Measurements from ENCODE around the gene ATF6. TPM values are rescaled to one million over a fixed set of nuclear protein-coding genes. Genes with fewer than 3 reads are reported as not detected.

ATF6 gene
- total and polyA plus RNA-seq, 2 donors (not counting 3 experiments of a cell fraction or from before 2014, with no cell fraction given), result 24.9 to 40.3 TPM

- FAIRE-seq (peak; percentile 12), DNase-seq (ENCODE audit: low read depth, low spot score) (no peak)
- CTCF ChIA-PET, result interaction anchor here (0.7 to 1.2 kb wide), 8 partner anchors 10 to 212 kb away, joined by 3 to 5 read pairs (median 4); partner anchors contain the start of gene OLFML2B
- H3K36me3 ChIP-seq (ENCODE audit: control insufficient read depth in 2 of 2, extremely low read depth in 1 of 2, insufficient read depth in 2 of 2, low read length in 2 of 2), result no peaks in the 10 kb centered on the region
- no peak overlapping the region for H3K27ac ChIP-seq (ENCODE audit: insufficient read depth, low read depth, low read length)
- TF ChIP-seq JUN (IDR thresholded peaks at IDR 0.05; ENCODE audit: borderline replicate concordance, insufficient read depth, insufficient read length, low read depth), result no peak
- TF ChIP-seq GATA2 (IDR thresholded peaks at IDR 0.05; ENCODE audit: insufficient read depth, insufficient read length, low read depth, low read length), result no peak
- TF ChIP-seq, protein P1, sequence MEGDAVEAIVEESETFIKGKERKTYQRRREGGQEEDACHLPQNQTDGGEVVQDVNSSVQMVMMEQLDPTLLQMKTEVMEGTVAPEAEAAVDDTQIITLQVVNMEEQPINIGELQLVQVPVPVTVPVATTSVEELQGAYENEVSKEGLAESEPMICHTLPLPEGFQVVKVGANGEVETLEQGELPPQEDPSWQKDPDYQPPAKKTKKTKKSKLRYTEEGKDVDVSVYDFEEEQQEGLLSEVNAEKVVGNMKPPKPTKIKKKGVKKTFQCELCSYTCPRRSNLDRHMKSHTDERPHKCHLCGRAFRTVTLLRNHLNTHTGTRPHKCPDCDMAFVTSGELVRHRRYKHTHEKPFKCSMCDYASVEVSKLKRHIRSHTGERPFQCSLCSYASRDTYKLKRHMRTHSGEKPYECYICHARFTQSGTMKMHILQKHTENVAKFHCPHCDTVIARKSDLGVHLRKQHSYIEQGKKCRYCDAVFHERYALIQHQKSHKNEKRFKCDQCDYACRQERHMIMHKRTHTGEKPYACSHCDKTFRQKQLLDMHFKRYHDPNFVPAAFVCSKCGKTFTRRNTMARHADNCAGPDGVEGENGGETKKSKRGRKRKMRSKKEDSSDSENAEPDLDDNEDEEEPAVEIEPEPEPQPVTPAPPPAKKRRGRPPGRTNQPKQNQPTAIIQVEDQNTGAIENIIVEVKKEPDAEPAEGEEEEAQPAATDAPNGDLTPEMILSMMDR (IDR thresholded peaks at IDR 0.05; ENCODE audit: extremely low read depth in 1 of 2, insufficient read depth in 1 of 2, low read depth in 1 of 2, low read length in 2 of 2), result no peak
- H3K9ac ChIP-seq (replicated peaks; ENCODE audit: extremely low read depth, insufficient read depth, low read length), result no peak overlapping the region
- H2AFZ ChIP-seq (ENCODE audit: low read depth, low read length), result no peak overlapping the region
- H4K20me1 ChIP-seq (replicated peaks; ENCODE audit: control insufficient read depth, extremely low read depth, insufficient read depth, low read length), result no peaks in the 10 kb centered on the region
- H3K4me3 ChIP-seq (replicated peaks in 1 of 3; ENCODE audit: insufficient read depth in 1 of 3, low read depth in 1 of 3, low read length in 3 of 3), result no peak overlapping the region
- intact Hi-C loops (cut with micrococcal nuclease) (no loop called here), dilution Hi-C loops (cut with MboI; ENCODE audit: extremely low pct_ligation_motif_present, low sequenced_read_pairs) (no loop called here)
- H3K79me2 ChIP-seq (ENCODE audit: control insufficient read depth, insufficient read depth, low read length), result no peaks in the 10 kb centered on the region
- H3K4me1 ChIP-seq (ENCODE audit: control insufficient read depth, extremely low read depth, insufficient read depth, low read length), result peaks cover 5% of the 10 kb centered on the region
- POLR2A ChIA-PET, result interaction anchor here (0.5 kb wide), 1 partner anchor 355 kb away, joined by 3 read pairs; no protein-coding TSS in a partner anchor
- no peaks in the 10 kb centered on the region for H3K9me3 ChIP-seq (replicated peaks; ENCODE audit: control insufficient read depth, insufficient read depth, low read length)
- no peak overlapping the region for H3K4me2 ChIP-seq (ENCODE audit: insufficient read depth, low read length)
- no peaks in the 10 kb centered on the region for H3K9me1 ChIP-seq (replicated peaks; ENCODE audit: control insufficient read depth, extremely low read depth, insufficient read depth, low read length)
- peaks cover 0 to 14% of the 10 kb centered on the region in 2 experiments for H3K27me3 ChIP-seq (ENCODE audit: control insufficient read depth in 2 of 2, insufficient read depth in 2 of 2, low read length in 2 of 2)
- no TSS peak for BruUV-seq (replicated peaks)
Observed at GRCh38 chr1:162004441-162004950, 238.4 kb downstream of the ATF6 start.

GRCh38 chr1:162006081-162006480 is 240.0 kb downstream of the ATF6 start:
- Histone ChIP-seq H3K9me3 (replicated peaks; ENCODE audit: control insufficient read depth, insufficient read depth, low read length) (no peaks in the 10 kb centered on the region), H3K4me3 (replicated peaks in 1 of 3; ENCODE audit: insufficient read depth in 1 of 3, low read depth in 1 of 3, low read length in 3 of 3) (no peak overlapping the region), H3K27ac (ENCODE audit: insufficient read depth, low read depth, low read length) (no peak overlapping the region), H3K9ac (replicated peaks; ENCODE audit: extremely low read depth, insufficient read depth, low read length) (no peak overlapping the region), H2AFZ (ENCODE audit: low read depth, low read length) (no peak overlapping the region), H4K20me1 (replicated peaks; ENCODE audit: control insufficient read depth, extremely low read depth, insufficient read depth, low read length) (no peaks in the 10 kb centered on the region), H3K4me2 (ENCODE audit: insufficient read depth, low read length) (no peak overlapping the region), H3K36me3 (ENCODE audit: control insufficient read depth in 2 of 2, extremely low read depth in 1 of 2, insufficient read depth in 2 of 2, low read length in 2 of 2) (no peaks in the 10 kb centered on the region), H3K79me2 (ENCODE audit: control insufficient read depth, insufficient read depth, low read length) (no peaks in the 10 kb centered on the region), H3K4me1 (ENCODE audit: control insufficient read depth, extremely low read depth, insufficient read depth, low read length) (peaks cover 5% of the 10 kb centered on the region), H3K9me1 (replicated peaks; ENCODE audit: control insufficient read depth, extremely low read depth, insufficient read depth, low read length) (no peaks in the 10 kb centered on the region), H3K27me3 (ENCODE audit: control insufficient read depth in 2 of 2, insufficient read depth in 2 of 2, low read length in 2 of 2) (peaks cover 0 to 14% of the 10 kb centered on the region in 2 experiments)
- dilution Hi-C loops (cut with MboI; ENCODE audit: extremely low pct_ligation_motif_present, low sequenced_read_pairs) (no loop called here), intact Hi-C loops (cut with micrococcal nuclease) (no loop called here)
- no peak for DNase-seq (ENCODE audit: low read depth, low spot score)
- ChIA-PET POLR2A (interaction anchor here (0.7 kb wide), 1 partner anchor 206 kb away, joined by 4 read pairs; no protein-coding TSS in a partner anchor), CTCF (interaction anchor here (0.9 to 1.1 kb wide), 2 partner anchors 11 to 13 kb away, joined by 3 to 6 read pairs; no protein-coding TSS in a partner anchor)
- no peak for TF ChIP-seq MYC (IDR thresholded peaks at IDR 0.05; ENCODE audit: low read depth, low read length)
- TF ChIP-seq, protein P1 (IDR thresholded peaks at IDR 0.05; ENCODE audit: extremely low read depth in 1 of 2, insufficient read depth in 1 of 2, low read depth in 1 of 2, low read length in 2 of 2), result no peak
- BruUV-seq (replicated peaks), result no TSS peak
- no peak for FAIRE-seq

All from endothelial cell of umbilical vein (primary cell).